Coronary artery (tissue), 2 donors: ENCODE measurements around the gene GPC3.

ENCODE experiments used
- DNase-seq: peaks from one replicate; pipeline ENCODE4 v3.0.0-alpha.2; 2017; ENCODE audit warnings: low spot score
- H3K27ac ChIP-seq, 2 donors: fragments of 200-600 bp; sonication (generic); one replicate each; pipeline ENCODE4 v1.5.1; 2016 to 2019
- H3K4me3 ChIP-seq: fragments of 200-600 bp; sonication (generic); 2 replicates; pipeline ENCODE4 v1.5.1; 2016; ENCODE audit warnings: mild to moderate bottlenecking, moderate library complexity
- TF ChIP-seq, protein P1 (sequence below): fragments of 200-600 bp; sonication (generic); IDR thresholded peaks from one replicate; pipeline ENCODE4 v1.5.1; 2019; ENCODE audit warnings: antibody characterized with exemption

The GPC3 gene

DNA sequence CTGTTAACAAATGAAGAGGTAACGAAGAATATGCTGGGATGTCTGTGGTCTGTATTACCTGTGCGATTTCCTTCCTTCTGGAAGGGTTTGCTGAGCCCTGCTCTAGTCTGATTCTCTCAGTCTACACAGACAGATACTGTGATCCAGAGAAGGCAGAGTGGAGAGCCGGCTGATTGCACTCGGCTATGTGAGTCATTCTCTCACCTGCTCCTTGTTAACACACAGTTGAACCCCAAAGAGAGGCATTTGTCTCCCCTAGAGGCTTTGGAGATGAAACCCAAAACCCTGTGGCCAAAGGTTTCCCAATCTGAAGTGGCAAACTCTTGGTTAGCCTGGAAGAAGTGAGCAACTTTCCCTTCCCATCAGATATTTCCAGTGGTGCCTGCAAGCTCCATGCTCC lies 492.0 kb downstream of the GPC3 start:
- TF ChIP-seq, protein P1, sequence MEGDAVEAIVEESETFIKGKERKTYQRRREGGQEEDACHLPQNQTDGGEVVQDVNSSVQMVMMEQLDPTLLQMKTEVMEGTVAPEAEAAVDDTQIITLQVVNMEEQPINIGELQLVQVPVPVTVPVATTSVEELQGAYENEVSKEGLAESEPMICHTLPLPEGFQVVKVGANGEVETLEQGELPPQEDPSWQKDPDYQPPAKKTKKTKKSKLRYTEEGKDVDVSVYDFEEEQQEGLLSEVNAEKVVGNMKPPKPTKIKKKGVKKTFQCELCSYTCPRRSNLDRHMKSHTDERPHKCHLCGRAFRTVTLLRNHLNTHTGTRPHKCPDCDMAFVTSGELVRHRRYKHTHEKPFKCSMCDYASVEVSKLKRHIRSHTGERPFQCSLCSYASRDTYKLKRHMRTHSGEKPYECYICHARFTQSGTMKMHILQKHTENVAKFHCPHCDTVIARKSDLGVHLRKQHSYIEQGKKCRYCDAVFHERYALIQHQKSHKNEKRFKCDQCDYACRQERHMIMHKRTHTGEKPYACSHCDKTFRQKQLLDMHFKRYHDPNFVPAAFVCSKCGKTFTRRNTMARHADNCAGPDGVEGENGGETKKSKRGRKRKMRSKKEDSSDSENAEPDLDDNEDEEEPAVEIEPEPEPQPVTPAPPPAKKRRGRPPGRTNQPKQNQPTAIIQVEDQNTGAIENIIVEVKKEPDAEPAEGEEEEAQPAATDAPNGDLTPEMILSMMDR = no peak
- DNase-seq = no peak

DNA sequence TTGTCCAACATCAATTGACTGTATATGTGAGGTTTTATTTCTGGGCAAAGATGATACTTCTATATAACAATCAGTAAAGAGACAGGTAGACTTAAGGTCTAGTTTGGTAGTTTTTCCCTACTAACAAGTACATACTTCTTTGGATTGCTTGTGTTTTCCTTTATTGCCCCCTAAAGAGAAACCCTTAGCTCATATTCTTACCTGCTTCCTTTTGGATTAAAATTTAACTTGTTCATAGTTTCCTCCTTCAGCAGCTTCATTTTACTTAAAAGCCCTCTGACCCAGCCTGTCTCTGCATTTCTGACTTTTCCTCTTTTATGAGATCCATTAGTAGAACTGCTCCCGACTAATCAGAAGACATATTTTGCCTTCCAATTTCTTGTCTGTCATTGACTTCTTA lies 494.4 kb downstream of the GPC3 start:
- no peak for DNase-seq
- TF ChIP-seq, protein P1 = no peak
- no peak overlapping the region for H3K27ac ChIP-seq
- no peak overlapping the region for H3K4me3 ChIP-seq

More for the DNA sequence above, 492.0 kb downstream of the GPC3 start:
- H3K27ac ChIP-seq = no peak overlapping the region
- H3K4me3 ChIP-seq = no peak overlapping the region
